Measurements from ENCODE around the gene BTBD6. TPM values are rescaled to one million over a fixed set of nuclear protein-coding genes. Genes with fewer than 3 reads are reported as not detected.

Gene BTBD6
- total RNA-seq, 1 experiment from 2014 or later, result 9.0 TPM

DNA sequence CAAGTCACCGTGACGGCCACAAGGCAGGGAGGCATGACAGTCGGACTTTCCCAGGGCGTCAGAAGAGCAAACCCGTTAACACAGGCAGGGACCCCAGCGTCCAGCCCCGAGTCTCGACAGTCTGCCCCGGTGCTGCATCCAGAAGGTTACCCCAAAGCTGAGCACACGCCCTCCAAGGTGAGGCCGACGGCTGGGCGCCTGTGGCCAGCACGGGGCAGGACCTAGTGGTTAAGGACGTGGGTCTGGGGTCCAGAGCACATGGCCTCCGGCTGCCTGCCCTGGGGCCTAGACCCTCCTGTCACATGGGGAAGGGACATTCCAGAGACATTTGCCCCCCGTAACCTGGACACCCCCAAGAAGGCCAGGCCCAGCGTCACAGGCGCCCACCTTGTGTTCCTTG, 29.7 kb upstream of the BTBD6 start:
- intact Hi-C loops (cut with micrococcal nuclease; ENCODE audit: unreplicated experiment), result no loop called here
- CTCF ChIA-PET, result no interaction called here

GRCh38 chr14:105219043-105219612, 29.2 kb upstream of the BTBD6 start:
- no peaks in the 10 kb centered on the region; the same call in 1 of the 2 replicates for H3K79me2 ChIP-seq (ENCODE audit: low read depth)
- H3K4me3 ChIP-seq, result no peak overlapping the region
- no peak overlapping the region for H2AFZ ChIP-seq
- POLR2A ChIA-PET (ENCODE audit: unreplicated experiment), result no interaction called here
- no peaks in the 10 kb centered on the region for H3K9me3 ChIP-seq (ENCODE audit: insufficient read depth, low read depth)
- CTCF ChIA-PET, result no interaction called here
- TF ChIP-seq, protein P1, sequence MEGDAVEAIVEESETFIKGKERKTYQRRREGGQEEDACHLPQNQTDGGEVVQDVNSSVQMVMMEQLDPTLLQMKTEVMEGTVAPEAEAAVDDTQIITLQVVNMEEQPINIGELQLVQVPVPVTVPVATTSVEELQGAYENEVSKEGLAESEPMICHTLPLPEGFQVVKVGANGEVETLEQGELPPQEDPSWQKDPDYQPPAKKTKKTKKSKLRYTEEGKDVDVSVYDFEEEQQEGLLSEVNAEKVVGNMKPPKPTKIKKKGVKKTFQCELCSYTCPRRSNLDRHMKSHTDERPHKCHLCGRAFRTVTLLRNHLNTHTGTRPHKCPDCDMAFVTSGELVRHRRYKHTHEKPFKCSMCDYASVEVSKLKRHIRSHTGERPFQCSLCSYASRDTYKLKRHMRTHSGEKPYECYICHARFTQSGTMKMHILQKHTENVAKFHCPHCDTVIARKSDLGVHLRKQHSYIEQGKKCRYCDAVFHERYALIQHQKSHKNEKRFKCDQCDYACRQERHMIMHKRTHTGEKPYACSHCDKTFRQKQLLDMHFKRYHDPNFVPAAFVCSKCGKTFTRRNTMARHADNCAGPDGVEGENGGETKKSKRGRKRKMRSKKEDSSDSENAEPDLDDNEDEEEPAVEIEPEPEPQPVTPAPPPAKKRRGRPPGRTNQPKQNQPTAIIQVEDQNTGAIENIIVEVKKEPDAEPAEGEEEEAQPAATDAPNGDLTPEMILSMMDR (conservative IDR thresholded peaks at IDR 0.05), result no peak
- no peak for TF ChIP-seq EZH2 (IDR thresholded peaks at IDR 0.05; ENCODE audit: low read depth)
- no TSS peak for BruUV-seq (replicated peaks)
- DNase-seq, result no peak
- no peak overlapping the region for H3K27ac ChIP-seq
- H3F3A ChIP-seq (ENCODE audit: insufficient read depth, low read depth), result no peaks in the 10 kb centered on the region
- intact Hi-C loops (cut with micrococcal nuclease; ENCODE audit: unreplicated experiment), result no loop called here
- no peaks in the 10 kb centered on the region for H3K9me2 ChIP-seq (ENCODE audit: insufficient read depth)
- H3K4me2 ChIP-seq, result no peak overlapping the region
- no peaks in the 10 kb centered on the region for H3K36me3 ChIP-seq (ENCODE audit: low read depth)
- no peaks in the 10 kb centered on the region for H3K27me3 ChIP-seq (ENCODE audit: insufficient read depth, low read depth)
- no peaks in the 10 kb centered on the region for H4K20me1 ChIP-seq (ENCODE audit: insufficient read depth)
- no peaks in the 10 kb centered on the region; the same call in 1 of the 2 replicates for H3K4me1 ChIP-seq (replicated peaks; ENCODE audit: insufficient read depth)

More for the DNA sequence above, 29.7 kb upstream of the BTBD6 start:
- no peaks in the 10 kb centered on the region; the same call in 1 of the 2 replicates for H4K20me1 ChIP-seq (ENCODE audit: insufficient read depth)
- H3K4me1 ChIP-seq (replicated peaks; ENCODE audit: insufficient read depth), result no peaks in the 10 kb centered on the region
- H2AFZ ChIP-seq, result no peak overlapping the region
- H3K79me2 ChIP-seq (ENCODE audit: low read depth), result no peaks in the 10 kb centered on the region; the same call in 1 of the 2 replicates
- no peak overlapping the region for H3K27ac ChIP-seq
- H3K4me2 ChIP-seq, result no peak overlapping the region
- no peaks in the 10 kb centered on the region for H3K36me3 ChIP-seq (ENCODE audit: low read depth)
- BruUV-seq (replicated peaks), result no TSS peak
- no peaks in the 10 kb centered on the region for H3K9me3 ChIP-seq (ENCODE audit: insufficient read depth, low read depth)
- TF ChIP-seq, protein P1 (conservative IDR thresholded peaks at IDR 0.05), result no peak
- TF ChIP-seq EZH2 (IDR thresholded peaks at IDR 0.05; ENCODE audit: low read depth), result no peak
- DNase-seq, result no peak
- POLR2A ChIA-PET (ENCODE audit: unreplicated experiment), result no interaction called here
- no peaks in the 10 kb centered on the region for H3F3A ChIP-seq (ENCODE audit: insufficient read depth, low read depth)
- H3K4me3 ChIP-seq, result no peak overlapping the region
- H3K9me2 ChIP-seq (ENCODE audit: insufficient read depth), result no peaks in the 10 kb centered on the region
- no peaks in the 10 kb centered on the region for H3K27me3 ChIP-seq (ENCODE audit: insufficient read depth, low read depth)

DNA sequence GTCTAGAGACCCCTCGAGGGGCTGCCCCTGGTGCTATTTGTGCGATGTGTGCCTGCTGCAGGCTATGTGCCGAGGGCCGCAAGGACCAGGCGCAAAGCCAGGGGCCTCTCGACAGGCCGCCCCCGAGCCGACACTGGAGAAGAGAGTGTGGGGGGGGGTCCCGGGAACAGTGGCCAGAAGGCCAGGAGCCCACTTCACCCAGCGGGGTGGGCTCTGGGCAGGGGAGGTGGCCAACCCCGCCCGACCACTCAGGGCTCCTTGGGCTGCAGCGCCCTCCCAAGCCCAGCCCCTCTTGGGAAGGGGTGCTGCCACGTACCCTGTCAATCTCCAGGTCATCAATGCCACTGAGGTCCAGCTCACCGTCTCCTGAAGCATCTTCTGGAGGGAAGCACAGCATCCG, 28.6 kb upstream of the BTBD6 start:
- H3K79me2 ChIP-seq (ENCODE audit: low read depth), result no peaks in the 10 kb centered on the region; the same call in 1 of the 2 replicates
- no peaks in the 10 kb centered on the region for H4K20me1 ChIP-seq (ENCODE audit: insufficient read depth)
- H3K9me3 ChIP-seq (ENCODE audit: insufficient read depth, low read depth), result no peaks in the 10 kb centered on the region
- no peaks in the 10 kb centered on the region; the same call in 1 of the 2 replicates for H3K36me3 ChIP-seq (ENCODE audit: low read depth)
- DNase-seq, result no peak
- H3F3A ChIP-seq (ENCODE audit: insufficient read depth, low read depth), result no peaks in the 10 kb centered on the region
- no peak overlapping the region for H3K27ac ChIP-seq
- H3K4me3 ChIP-seq, result no peak overlapping the region
- intact Hi-C loops (cut with micrococcal nuclease; ENCODE audit: unreplicated experiment), result no loop called here
- no peaks in the 10 kb centered on the region for H3K9me2 ChIP-seq (ENCODE audit: insufficient read depth)
- ChIA-PET POLR2A (ENCODE audit: unreplicated experiment) (no interaction called here), CTCF (no interaction called here)
- BruUV-seq (replicated peaks), result no TSS peak
- H3K4me2 ChIP-seq, result no peak overlapping the region
- TF ChIP-seq EZH2 (IDR thresholded peaks at IDR 0.05; ENCODE audit: low read depth), result no peak
- TF ChIP-seq, protein P1 (conservative IDR thresholded peaks at IDR 0.05), result no peak
- peaks cover under 1% of the 10 kb centered on the region; the same call in 1 of the 2 replicates for H3K4me1 ChIP-seq (replicated peaks; ENCODE audit: insufficient read depth)
- no peak overlapping the region for H2AFZ ChIP-seq
- no peaks in the 10 kb centered on the region for H3K27me3 ChIP-seq (ENCODE audit: insufficient read depth, low read depth)
